ENCODE data around the gene FGD6. TPM values are rescaled to one million over a fixed set of nuclear protein-coding genes. Genes with fewer than 3 reads are reported as not detected.
"Not testable (repeated sequence)": the region's sequence is repeated elsewhere in the genome, so short reads cannot be mapped to it uniquely, and the experiment has no call there.

The FGD6 gene
- total and polyA plus RNA-seq, 2 experiments from 2014 or later = 3.0 to 5.9 TPM

GRCh38 chr12:95096852-95097251 is 120.4 kb downstream of the FGD6 start:
- in situ Hi-C loops (cut with MboI) = no loop called here
- Histone ChIP-seq H3K4me2 (ENCODE audit: unreplicated experiment) (no peak overlapping the region), H2AFZ (no peak overlapping the region)

GRCh38 chr12:95096378-95096777 is 120.9 kb downstream of the FGD6 start:
- DNase-seq = no peak
- Histone ChIP-seq H3K79me2 (ENCODE audit: insufficient read depth) (no peaks in the 10 kb centered on the region), H3K27me3 (replicated peaks; ENCODE audit: insufficient read depth) (no peaks in the 10 kb centered on the region), H3K27ac (no peak overlapping the region), H3F3A (ENCODE audit: insufficient read depth) (no peaks in the 10 kb centered on the region), H3K4me2 (ENCODE audit: unreplicated experiment) (no peak overlapping the region), H3K36me3 (ENCODE audit: low read depth) (no peaks in the 10 kb centered on the region), H4K20me1 (ENCODE audit: insufficient read depth) (no peaks in the 10 kb centered on the region), H3K9me2 (ENCODE audit: insufficient read depth) (no peaks in the 10 kb centered on the region), H3K4me3 (no peak overlapping the region), H3K9ac (no peak overlapping the region), H2AFZ (no peak overlapping the region), H3K9me3 (ENCODE audit: low read depth) (no peaks in the 10 kb centered on the region), H3K4me1 (ENCODE audit: insufficient read depth) (no peaks in the 10 kb centered on the region)
- 90 to 92% methylated on average over 2 of the region's 2 CpGs for WGBS, 2 experiments (ENCODE audit: low coverage in 1 of 2, low lambda C conversion rate in 2 of 2, missing lambda C conversion rate in 2 of 2)
- in situ Hi-C loops (cut with MboI) = no loop called here
- TF ChIP-seq EZH2phosphoT487 (IDR thresholded peaks at IDR 0.05; ENCODE audit: insufficient read depth, low read depth) = no peak
- TF ChIP-seq EZH2 (IDR thresholded peaks at IDR 0.05; ENCODE audit: insufficient read depth, poor library complexity, severe bottlenecking) = no peak

More at GRCh38 chr12:95096852-95097251, 120.4 kb downstream of the FGD6 start:
- WGBS, 2 experiments (ENCODE audit: low coverage in 1 of 2, low lambda C conversion rate in 2 of 2, missing lambda C conversion rate in 2 of 2) = 12 to 13% methylated on average over 3 of the region's 3 CpGs
- Histone ChIP-seq H4K20me1 (ENCODE audit: insufficient read depth) (no peaks in the 10 kb centered on the region), H3K9me3 (ENCODE audit: low read depth) (no peaks in the 10 kb centered on the region), H3F3A (ENCODE audit: insufficient read depth) (no peaks in the 10 kb centered on the region), H3K9ac (no peak overlapping the region), H3K36me3 (ENCODE audit: low read depth) (no peaks in the 10 kb centered on the region), H3K27me3 (replicated peaks; ENCODE audit: insufficient read depth) (no peaks in the 10 kb centered on the region), H3K27ac (no peak overlapping the region), H3K9me2 (ENCODE audit: insufficient read depth) (no peaks in the 10 kb centered on the region), H3K79me2 (ENCODE audit: insufficient read depth) (no peaks in the 10 kb centered on the region), H3K4me3 (no peak overlapping the region), H3K4me1 (ENCODE audit: insufficient read depth) (no peaks in the 10 kb centered on the region)
- no peak for TF ChIP-seq EZH2phosphoT487 (IDR thresholded peaks at IDR 0.05; ENCODE audit: insufficient read depth, low read depth)
- DNase-seq = no peak

GRCh38 chr12:95095866-95096265 is 121.4 kb downstream of the FGD6 start:
- H3F3A ChIP-seq (ENCODE audit: insufficient read depth); in situ Hi-C loops (cut with MboI); H3K4me3 ChIP-seq; H3K9me2 ChIP-seq (ENCODE audit: insufficient read depth); H3K9ac ChIP-seq; H3K79me2 ChIP-seq (ENCODE audit: insufficient read depth); H3K27ac ChIP-seq; DNase-seq; H2AFZ ChIP-seq; H3K4me1 ChIP-seq (ENCODE audit: insufficient read depth); H3K4me2 ChIP-seq (ENCODE audit: unreplicated experiment); H3K27me3 ChIP-seq (replicated peaks; ENCODE audit: insufficient read depth); H3K9me3 ChIP-seq (ENCODE audit: low read depth); H4K20me1 ChIP-seq (ENCODE audit: insufficient read depth); H3K36me3 ChIP-seq (ENCODE audit: low read depth): not testable (repeated sequence)
- WGBS, 2 experiments (ENCODE audit: low coverage in 1 of 2, low lambda C conversion rate in 2 of 2, missing lambda C conversion rate in 2 of 2) = 84 to 92% methylated on average over 2 of the region's 2 CpGs

DNA sequence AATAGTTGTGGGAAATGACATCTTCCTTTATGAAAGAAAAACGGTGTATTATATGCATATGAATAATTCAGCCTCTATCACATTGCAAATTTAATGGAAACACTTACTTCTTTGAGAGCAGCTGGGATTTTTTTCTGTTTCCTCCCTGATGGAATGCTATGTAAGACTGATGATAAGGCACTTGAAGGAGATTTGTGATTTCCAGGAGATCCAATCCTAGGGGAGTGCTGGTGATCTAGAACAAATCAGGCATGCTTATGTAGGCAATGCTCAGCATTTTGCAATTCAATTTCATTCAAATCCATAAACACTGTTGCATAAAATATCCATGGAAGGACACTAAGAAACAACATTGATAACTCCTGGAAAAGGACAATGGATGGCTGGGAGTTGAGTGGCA is 127.8 kb downstream of the FGD6 start:
- no peak for DNase-seq
- no peak overlapping the region for H3K4me2 ChIP-seq (ENCODE audit: unreplicated experiment)
- in situ Hi-C loops (cut with MboI) = no loop called here
- H2AFZ ChIP-seq = no peak overlapping the region
- no peaks in the 10 kb centered on the region for H3K9me2 ChIP-seq (ENCODE audit: insufficient read depth)
- TF ChIP-seq EZH2phosphoT487 (IDR thresholded peaks at IDR 0.05; ENCODE audit: insufficient read depth, low read depth) = no peak
- H3K27ac ChIP-seq = no peak overlapping the region
- H3K9me3 ChIP-seq (ENCODE audit: low read depth) = no peaks in the 10 kb centered on the region
- H4K20me1 ChIP-seq (ENCODE audit: insufficient read depth) = no peaks in the 10 kb centered on the region
- H3K27me3 ChIP-seq (replicated peaks; ENCODE audit: insufficient read depth) = no peaks in the 10 kb centered on the region
- no peaks in the 10 kb centered on the region for H3K79me2 ChIP-seq (ENCODE audit: insufficient read depth)
- H3K36me3 ChIP-seq (ENCODE audit: low read depth) = peaks cover 4% of the 10 kb centered on the region; the same call in 1 of the 2 replicates
- 89 to 90% methylated on average over 1 of the region's 1 CpG for WGBS, 2 experiments (ENCODE audit: low coverage in 1 of 2, low lambda C conversion rate in 2 of 2, missing lambda C conversion rate in 2 of 2)
- no peaks in the 10 kb centered on the region for H3F3A ChIP-seq (ENCODE audit: insufficient read depth)
- no peak overlapping the region for H3K4me3 ChIP-seq
- no peaks in the 10 kb centered on the region for H3K4me1 ChIP-seq (ENCODE audit: insufficient read depth)
- H3K9ac ChIP-seq = no peak overlapping the region

DNA sequence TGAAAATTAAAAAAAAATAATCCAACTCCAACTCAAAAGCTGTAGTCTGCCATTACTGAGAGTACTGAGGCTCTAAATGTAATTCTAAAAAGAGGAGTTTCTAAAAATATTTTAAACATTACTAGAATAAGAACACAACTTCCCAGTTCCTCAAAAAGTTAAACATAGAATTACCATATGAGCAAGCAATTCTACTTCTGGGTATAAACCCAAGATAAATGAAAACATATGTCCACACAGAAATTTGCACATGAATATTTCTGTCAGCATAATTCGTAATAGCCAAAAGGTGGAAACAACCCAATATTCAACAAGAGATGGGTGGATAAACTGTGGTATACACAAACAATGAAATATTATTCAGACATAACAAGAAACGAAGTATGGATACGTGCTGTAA is 128.9 kb downstream of the FGD6 start:
- whole genome bisulfite sequencing, 2 experiments (ENCODE audit: low coverage in 1 of 2, low lambda C conversion rate in 2 of 2, missing lambda C conversion rate in 2 of 2) = 51 to 64% methylated on average over 3 of the region's 3 CpGs
- Histone ChIP-seq H3F3A (ENCODE audit: insufficient read depth) (no peaks in the 10 kb centered on the region), H3K4me1 (ENCODE audit: insufficient read depth) (no peaks in the 10 kb centered on the region), H3K27ac (no peak overlapping the region), H3K36me3 (ENCODE audit: low read depth) (peaks cover 4% of the 10 kb centered on the region; the same call in 1 of the 2 replicates), H4K20me1 (ENCODE audit: insufficient read depth) (no peaks in the 10 kb centered on the region), H3K9me3 (ENCODE audit: low read depth) (no peaks in the 10 kb centered on the region), H3K79me2 (ENCODE audit: insufficient read depth) (no peaks in the 10 kb centered on the region), H3K27me3 (replicated peaks; ENCODE audit: insufficient read depth) (no peaks in the 10 kb centered on the region), H3K4me3 (no peak overlapping the region), H3K9me2 (ENCODE audit: insufficient read depth) (no peaks in the 10 kb centered on the region), H3K9ac (no peak overlapping the region), H3K4me2 (ENCODE audit: unreplicated experiment) (no peak overlapping the region), H2AFZ (no peak overlapping the region)
- no peak for DNase-seq
- in situ Hi-C loops (cut with MboI) = no loop called here
- TF ChIP-seq EZH2 (IDR thresholded peaks at IDR 0.05; ENCODE audit: insufficient read depth, poor library complexity, severe bottlenecking) = no peak
- no peak for TF ChIP-seq EZH2phosphoT487 (IDR thresholded peaks at IDR 0.05; ENCODE audit: insufficient read depth, low read depth)
